ENCODE measurements around the gene PSTPIP2. TPM values are rescaled to one million over a fixed set of nuclear protein-coding genes. Genes with fewer than 3 reads are reported as not detected.

PSTPIP2 gene
- total RNA-seq, 1 experiment from 2014 or later: 1.9 TPM

DNA sequence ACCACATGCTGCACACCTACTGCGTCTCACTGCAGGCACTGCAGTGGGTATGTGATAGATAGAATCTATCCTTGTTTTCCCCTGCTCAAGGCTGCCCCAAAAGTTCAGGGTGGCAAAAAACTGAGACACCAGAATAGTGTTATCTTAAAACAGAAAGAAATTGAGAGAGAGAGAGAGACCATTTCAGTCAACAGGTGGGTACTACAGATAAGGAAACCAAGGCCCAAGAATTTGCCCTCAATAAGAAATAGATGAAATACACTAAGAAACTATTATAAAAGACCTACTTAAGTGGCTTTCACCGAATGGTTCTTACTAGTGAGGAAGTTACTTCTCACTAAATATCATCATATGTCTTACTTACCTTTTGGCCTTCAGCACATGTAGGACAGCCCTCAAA, 132.8 kb downstream of the PSTPIP2 start:
- CTCF ChIA-PET: no interaction called here
- Mint-ChIP-seq H3K9me3 (no peaks in the 10 kb centered on the region), H3K4me3 (no peak overlapping the region), H3K4me1 (no peaks in the 10 kb centered on the region), H3K27ac (no peak overlapping the region), H3K36me3 (peaks cover 36% of the 10 kb centered on the region), H3K27me3 (ENCODE audit: low read depth) (no peaks in the 10 kb centered on the region)
- ATAC-seq (no peak), DNase-seq (ENCODE audit: low spot score) (no peak)
- POLR2A ChIA-PET: no interaction called here
- TF ChIP-seq OVOL2 (CRISPR knock-in tag; IDR thresholded peaks at IDR 0.05; ENCODE audit: borderline replicate concordance): no peak
- TF ChIP-seq ZNF219 (CRISPR knock-in tag; IDR thresholded peaks at IDR 0.05; ENCODE audit: borderline replicate concordance): no peak
- TF ChIP-seq, protein P1, sequence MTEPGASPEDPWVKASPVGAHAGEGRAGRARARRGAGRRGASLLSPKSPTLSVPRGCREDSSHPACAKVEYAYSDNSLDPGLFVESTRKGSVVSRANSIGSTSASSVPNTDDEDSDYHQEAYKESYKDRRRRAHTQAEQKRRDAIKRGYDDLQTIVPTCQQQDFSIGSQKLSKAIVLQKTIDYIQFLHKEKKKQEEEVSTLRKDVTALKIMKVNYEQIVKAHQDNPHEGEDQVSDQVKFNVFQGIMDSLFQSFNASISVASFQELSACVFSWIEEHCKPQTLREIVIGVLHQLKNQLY (CRISPR knock-in tag; IDR thresholded peaks at IDR 0.05): no peak
- TF ChIP-seq, protein P2, sequence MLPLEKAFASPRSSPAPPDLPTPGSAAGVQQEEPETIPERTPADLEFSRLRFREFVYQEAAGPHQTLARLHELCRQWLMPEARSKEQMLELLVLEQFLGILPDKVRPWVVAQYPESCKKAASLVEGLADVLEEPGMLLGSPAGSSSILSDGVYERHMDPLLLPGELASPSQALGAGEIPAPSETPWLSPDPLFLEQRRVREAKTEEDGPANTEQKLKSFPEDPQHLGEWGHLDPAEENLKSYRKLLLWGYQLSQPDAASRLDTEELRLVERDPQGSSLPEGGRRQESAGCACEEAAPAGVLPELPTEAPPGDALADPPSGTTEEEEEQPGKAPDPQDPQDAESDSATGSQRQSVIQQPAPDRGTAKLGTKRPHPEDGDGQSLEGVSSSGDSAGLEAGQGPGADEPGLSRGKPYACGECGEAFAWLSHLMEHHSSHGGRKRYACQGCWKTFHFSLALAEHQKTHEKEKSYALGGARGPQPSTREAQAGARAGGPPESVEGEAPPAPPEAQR (CRISPR knock-in tag; IDR thresholded peaks at IDR 0.05): no peak

DNA sequence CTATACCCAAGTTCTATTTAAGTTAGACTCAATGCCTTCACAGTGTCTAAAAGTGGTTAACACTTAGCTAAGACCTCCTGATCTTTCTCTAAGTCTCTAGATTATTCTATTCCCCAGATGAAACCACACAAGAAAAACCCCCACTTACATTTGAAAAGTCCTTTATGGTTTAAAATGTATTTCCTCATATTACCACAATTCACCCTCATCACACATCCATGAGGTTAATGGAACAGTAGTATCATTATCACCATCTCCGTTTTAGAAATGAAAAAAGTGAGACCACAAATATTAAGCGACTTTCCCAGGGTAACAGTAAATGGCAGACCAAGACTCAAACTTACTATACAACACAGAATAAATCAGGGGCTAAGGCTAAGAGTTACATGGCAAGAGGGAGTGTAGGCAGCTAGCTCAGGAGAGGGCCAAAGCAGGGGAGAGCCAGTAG, 133.5 kb downstream of the PSTPIP2 start:
- Mint-ChIP-seq H3K27me3 (ENCODE audit: low read depth) (no peaks in the 10 kb centered on the region), H3K4me3 (no peak overlapping the region), H3K9me3 (no peaks in the 10 kb centered on the region), H3K36me3 (peaks cover 30% of the 10 kb centered on the region), H3K27ac (no peak overlapping the region), H3K4me1 (no peaks in the 10 kb centered on the region)
- CTCF ChIA-PET: no interaction called here
- POLR2A ChIA-PET: no interaction called here
- ATAC-seq: no peak
- no peak for DNase-seq (ENCODE audit: low spot score)
- no peak for TF ChIP-seq ATF1 (CRISPR knock-in tag; IDR thresholded peaks at IDR 0.05)
- TF ChIP-seq CREM (CRISPR knock-in tag; IDR thresholded peaks at IDR 0.05): no peak
- no peak for TF ChIP-seq CREB1 (CRISPR knock-in tag; IDR thresholded peaks at IDR 0.05)
- no peak for TF ChIP-seq JAZF1 (CRISPR knock-in tag; IDR thresholded peaks at IDR 0.05)
- TF ChIP-seq NR2C2 (CRISPR knock-in tag; IDR thresholded peaks at IDR 0.05): no peak
- no peak for TF ChIP-seq ESRRA (CRISPR knock-in tag; IDR thresholded peaks at IDR 0.05; ENCODE audit: borderline replicate concordance)
- no peak for TF ChIP-seq ZNF219 (CRISPR knock-in tag; IDR thresholded peaks at IDR 0.05; ENCODE audit: borderline replicate concordance)
- TF ChIP-seq, protein P3, sequence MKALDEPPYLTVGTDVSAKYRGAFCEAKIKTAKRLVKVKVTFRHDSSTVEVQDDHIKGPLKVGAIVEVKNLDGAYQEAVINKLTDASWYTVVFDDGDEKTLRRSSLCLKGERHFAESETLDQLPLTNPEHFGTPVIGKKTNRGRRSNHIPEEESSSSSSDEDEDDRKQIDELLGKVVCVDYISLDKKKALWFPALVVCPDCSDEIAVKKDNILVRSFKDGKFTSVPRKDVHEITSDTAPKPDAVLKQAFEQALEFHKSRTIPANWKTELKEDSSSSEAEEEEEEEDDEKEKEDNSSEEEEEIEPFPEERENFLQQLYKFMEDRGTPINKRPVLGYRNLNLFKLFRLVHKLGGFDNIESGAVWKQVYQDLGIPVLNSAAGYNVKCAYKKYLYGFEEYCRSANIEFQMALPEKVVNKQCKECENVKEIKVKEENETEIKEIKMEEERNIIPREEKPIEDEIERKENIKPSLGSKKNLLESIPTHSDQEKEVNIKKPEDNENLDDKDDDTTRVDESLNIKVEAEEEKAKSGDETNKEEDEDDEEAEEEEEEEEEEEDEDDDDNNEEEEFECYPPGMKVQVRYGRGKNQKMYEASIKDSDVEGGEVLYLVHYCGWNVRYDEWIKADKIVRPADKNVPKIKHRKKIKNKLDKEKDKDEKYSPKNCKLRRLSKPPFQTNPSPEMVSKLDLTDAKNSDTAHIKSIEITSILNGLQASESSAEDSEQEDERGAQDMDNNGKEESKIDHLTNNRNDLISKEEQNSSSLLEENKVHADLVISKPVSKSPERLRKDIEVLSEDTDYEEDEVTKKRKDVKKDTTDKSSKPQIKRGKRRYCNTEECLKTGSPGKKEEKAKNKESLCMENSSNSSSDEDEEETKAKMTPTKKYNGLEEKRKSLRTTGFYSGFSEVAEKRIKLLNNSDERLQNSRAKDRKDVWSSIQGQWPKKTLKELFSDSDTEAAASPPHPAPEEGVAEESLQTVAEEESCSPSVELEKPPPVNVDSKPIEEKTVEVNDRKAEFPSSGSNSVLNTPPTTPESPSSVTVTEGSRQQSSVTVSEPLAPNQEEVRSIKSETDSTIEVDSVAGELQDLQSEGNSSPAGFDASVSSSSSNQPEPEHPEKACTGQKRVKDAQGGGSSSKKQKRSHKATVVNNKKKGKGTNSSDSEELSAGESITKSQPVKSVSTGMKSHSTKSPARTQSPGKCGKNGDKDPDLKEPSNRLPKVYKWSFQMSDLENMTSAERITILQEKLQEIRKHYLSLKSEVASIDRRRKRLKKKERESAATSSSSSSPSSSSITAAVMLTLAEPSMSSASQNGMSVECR (CRISPR knock-in tag; IDR thresholded peaks at IDR 0.05; ENCODE audit: borderline replicate concordance): no peak
- TF ChIP-seq, protein P4, sequence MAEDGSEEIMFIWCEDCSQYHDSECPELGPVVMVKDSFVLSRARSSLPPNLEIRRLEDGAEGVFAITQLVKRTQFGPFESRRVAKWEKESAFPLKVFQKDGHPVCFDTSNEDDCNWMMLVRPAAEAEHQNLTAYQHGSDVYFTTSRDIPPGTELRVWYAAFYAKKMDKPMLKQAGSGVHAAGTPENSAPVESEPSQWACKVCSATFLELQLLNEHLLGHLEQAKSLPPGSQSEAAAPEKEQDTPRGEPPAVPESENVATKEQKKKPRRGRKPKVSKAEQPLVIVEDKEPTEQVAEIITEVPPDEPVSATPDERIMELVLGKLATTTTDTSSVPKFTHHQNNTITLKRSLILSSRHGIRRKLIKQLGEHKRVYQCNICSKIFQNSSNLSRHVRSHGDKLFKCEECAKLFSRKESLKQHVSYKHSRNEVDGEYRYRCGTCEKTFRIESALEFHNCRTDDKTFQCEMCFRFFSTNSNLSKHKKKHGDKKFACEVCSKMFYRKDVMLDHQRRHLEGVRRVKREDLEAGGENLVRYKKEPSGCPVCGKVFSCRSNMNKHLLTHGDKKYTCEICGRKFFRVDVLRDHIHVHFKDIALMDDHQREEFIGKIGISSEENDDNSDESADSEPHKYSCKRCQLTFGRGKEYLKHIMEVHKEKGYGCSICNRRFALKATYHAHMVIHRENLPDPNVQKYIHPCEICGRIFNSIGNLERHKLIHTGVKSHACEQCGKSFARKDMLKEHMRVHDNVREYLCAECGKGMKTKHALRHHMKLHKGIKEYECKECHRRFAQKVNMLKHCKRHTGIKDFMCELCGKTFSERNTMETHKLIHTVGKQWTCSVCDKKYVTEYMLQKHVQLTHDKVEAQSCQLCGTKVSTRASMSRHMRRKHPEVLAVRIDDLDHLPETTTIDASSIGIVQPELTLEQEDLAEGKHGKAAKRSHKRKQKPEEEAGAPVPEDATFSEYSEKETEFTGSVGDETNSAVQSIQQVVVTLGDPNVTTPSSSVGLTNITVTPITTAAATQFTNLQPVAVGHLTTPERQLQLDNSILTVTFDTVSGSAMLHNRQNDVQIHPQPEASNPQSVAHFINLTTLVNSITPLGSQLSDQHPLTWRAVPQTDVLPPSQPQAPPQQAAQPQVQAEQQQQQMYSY (CRISPR knock-in tag; IDR thresholded peaks at IDR 0.05): no peak
- TF ChIP-seq RELA (CRISPR knock-in tag; IDR thresholded peaks at IDR 0.05; ENCODE audit: borderline replicate concordance): no peak
- TF ChIP-seq, protein P5, sequence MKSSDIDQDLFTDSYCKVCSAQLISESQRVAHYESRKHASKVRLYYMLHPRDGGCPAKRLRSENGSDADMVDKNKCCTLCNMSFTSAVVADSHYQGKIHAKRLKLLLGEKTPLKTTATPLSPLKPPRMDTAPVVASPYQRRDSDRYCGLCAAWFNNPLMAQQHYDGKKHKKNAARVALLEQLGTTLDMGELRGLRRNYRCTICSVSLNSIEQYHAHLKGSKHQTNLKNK (CRISPR knock-in tag; IDR thresholded peaks at IDR 0.05): no peak
- TF ChIP-seq TEAD1 (CRISPR knock-in tag; IDR thresholded peaks at IDR 0.05): no peak
- TF ChIP-seq ZNF396 (CRISPR knock-in tag; IDR thresholded peaks at IDR 0.05; ENCODE audit: borderline replicate concordance): no peak
- TF ChIP-seq, protein P1 (CRISPR knock-in tag; IDR thresholded peaks at IDR 0.05): no peak
- TF ChIP-seq ZNF232 (CRISPR knock-in tag; IDR thresholded peaks at IDR 0.05): no peak
